COR-L47 (cell line): ENCODE data around the gene TIMP4.

Experiments
- DNase-seq: peaks from one replicate; lab custom pipeline; 2025; lab: John Stamatoyannopoulos, UW

TIMP4 gene

GRCh38 chr3:12158387-12159226 lies at the start of gene TIMP4:
TSS of gene TIMP4 (minus strand) at chr3:12158912. CDS start at chr3:12158840, 72 bp downstream.
- peak; percentile 42 for DNase-seq

DNA sequence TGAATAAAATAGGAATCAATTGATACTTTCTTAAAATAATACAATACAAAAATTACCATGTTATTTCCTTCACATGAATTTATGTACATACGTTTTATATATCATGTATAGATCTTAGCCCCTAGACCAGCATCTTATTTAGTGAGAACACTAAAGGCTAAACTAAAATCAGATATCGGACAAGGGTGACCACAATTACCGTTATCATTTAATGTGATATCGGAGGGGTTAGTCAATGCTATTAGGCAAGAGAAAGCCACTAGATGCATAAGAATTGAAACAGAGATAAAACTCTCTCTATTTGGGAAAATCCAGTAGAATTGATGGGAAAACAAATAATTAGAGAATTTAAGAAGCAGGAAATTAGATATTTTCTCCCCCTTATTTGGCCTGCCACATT lies 46.5 kb upstream of the TIMP4 start:
- DNase-seq = no peak

- no peak for DNase-seq
These were observed 43.1 kb upstream of the TIMP4 start for GRCh38 chr3:12201813-12202212.

- no peak for DNase-seq
These were observed 39.6 kb upstream of the TIMP4 start for GRCh38 chr3:12198301-12198700.

GRCh38 chr3:12197475-12197874 lies 38.8 kb upstream of the TIMP4 start:
- no peak for DNase-seq

GRCh38 chr3:12196684-12197083 lies 38.0 kb upstream of the TIMP4 start:
- no peak for DNase-seq

GRCh38 chr3:12195231-12195630 lies 36.5 kb upstream of the TIMP4 start:
- DNase-seq = no peak

GRCh38 chr3:12194669-12195161 lies 36.0 kb upstream of the TIMP4 start:
- DNase-seq = no peak

DNA sequence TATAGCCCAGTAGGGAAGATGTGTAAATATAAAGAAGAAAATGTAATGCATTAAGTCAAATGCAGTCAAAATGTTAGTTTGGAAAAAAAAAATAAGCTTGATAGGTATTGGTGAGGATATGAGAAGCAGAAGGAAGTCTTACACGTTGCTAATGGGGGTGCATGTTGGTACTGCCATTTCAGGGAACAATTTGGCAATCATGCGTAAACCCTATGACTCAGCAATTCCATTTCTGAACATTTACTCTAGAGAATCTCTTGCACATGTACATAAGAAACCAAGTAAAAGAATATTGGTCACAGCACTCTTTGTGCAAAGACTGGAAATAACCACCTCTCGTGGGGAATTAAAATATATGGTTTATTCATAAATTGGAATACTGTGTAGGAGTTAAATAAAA lies 35.5 kb upstream of the TIMP4 start:
- DNase-seq = no peak

DNA sequence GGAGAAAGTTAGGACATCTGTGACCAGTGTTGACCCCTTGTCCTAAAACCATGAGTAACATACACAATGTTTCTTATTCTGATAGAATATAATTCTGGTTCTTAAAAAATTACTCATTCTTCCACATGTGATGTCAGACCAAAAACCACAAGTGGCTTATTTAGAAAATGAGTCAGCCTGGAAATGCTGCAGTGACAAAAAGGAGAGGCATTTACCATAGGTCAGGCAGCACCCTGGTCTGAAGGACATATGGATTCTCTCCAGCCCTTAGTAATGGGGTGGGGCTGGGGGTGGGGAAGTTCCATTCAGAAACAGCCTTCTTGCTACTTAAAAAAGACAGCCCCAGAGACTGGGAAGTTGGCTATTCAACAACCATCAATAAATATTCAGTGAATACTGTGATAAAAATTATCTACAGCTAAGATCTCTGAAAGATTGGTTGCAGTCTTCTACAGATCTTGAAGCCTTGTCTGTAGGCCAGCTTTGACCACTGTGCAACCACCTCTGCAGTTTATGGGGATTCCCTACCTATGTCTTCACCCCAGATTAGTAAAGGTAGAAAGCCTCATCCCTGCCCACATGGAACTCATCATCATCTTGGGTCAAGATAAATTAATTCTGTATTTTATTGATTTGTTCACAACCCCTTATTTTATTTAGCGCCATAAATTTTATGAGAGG lies 34.9 kb upstream of the TIMP4 start:
- no peak for DNase-seq

GRCh38 chr3:12192655-12193484 lies 34.2 kb upstream of the TIMP4 start:
- DNase-seq = no peak

DNA sequence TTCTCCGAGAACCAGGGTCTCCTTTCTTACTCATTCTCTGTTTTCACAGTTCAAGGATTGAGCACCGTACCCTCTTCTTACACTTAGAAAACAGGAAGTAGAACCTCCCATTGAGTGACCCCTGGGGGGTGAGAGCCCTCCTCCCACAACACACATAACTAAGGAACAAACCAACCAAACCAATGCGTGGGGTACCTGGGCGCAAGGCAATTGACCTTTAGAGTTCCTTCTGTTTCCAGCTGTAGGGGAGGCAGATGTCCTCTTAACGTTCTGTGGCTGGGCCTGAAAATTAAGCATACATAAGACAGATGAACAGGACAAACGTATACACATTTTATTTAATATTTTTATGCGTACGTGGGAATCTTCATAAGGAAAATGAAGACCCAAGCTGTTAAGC lies 33.5 kb upstream of the TIMP4 start:
- no peak for DNase-seq

GRCh38 chr3:12191559-12191958 lies 32.8 kb upstream of the TIMP4 start:
- DNase-seq = no peak

GRCh38 chr3:12190832-12191231 lies 32.1 kb upstream of the TIMP4 start:
- DNase-seq = no peak

DNA sequence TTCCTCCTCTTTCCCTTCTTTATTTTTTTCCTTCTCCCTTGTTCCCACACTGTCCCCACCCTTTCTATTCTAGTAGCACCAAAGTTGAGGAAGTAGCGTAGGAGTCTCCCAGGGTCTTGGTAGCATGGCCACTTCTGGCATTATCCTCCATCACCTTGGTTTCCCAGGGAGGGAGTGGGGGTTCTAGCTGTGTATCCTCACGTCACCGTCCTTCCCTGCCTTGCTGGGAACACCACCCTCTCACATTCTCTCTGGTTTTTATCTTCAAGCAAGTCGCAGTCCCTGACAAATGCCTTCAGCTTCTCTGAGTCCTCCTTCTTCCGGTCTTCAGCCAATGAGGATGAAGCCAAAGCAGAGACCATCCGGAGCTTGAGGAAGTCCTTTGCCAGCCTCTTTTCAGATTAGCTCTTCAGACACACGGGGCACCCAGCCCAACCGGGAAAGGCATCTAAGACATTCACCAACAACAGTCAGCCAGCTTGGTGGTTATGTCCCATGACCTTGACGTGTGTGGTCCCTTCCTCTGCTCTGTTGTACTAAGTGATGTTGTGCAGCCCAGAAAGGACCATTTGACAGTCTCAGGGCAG lies 31.6 kb upstream of the TIMP4 start:
- DNase-seq = no peak

DNA sequence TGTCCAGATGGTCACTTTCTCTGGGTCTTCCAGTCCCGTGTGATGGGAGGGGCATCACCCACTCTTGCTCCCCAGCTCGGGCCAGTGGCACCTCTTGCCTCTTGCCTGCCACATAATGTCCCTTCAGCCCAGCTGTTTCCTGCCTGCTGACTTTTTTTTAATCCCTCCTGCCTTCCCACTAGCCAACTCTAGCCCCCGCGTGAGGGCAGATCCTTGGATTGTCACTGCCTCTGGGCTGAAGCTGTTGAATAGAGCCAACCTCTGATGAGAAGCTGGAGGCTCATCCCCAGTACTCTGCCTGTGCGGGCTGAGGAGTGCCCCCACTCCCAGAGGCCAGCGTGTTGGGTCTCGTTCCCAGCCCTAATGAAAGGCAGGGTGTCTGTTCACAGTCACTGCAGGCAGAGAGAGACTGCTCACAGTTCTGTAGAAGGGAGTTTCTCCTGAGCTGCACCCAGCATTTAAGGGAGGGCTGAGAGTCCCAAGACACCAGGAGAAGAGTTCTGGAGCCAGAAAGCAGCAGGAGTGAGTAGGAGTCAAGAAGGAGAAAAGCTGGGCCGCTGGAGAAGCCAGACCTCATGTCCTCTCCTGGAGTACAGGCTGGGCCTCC lies 30.1 kb upstream of the TIMP4 start:
- no peak for DNase-seq

- DNase-seq = no peak
These were observed 29.6 kb upstream of the TIMP4 start for GRCh38 chr3:12188328-12188648.

DNA sequence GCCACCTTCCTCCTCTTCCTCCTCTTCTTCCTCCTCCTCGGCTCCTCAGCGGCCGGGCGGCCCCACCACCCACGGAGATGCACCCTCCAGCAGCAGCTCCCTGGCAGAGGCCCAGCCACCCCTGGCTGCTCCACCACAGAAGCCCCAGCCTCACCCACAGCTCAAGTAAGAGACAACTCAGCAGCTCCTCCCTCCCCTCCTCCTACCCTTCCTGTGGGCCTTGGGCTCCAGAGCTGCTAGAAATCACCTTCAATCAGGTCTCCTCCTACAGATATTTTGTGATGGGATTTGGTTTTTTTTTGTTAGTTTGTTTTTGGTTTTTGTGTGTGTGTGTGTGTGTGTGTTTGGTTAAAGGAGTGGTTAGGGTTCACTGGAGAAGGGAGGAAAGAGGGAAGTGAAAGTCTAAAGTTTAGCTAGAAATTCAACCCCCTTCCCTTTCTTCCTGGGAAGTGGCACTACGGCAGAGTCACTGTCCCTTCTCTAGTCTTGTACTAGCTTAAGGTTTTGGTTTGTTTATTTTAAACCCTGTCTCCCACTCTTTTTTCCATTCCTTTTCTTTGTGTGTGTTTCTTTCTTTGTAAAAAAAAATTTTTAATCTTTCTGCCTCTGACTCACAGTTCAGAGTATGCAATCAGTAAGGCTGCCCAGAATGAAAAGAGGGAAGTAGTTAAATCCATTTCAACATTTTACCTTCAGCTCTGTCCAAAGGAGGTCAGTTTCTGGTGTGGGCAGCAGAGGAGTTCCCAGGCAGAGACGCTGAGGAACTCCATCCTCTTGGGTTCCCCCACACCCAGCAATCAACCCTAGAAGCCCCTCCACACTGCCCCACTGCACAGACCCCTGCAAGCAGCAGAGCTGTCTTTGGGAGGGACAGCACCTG lies 29.0 kb upstream of the TIMP4 start:
- no peak for DNase-seq

GRCh38 chr3:12186515-12187286 lies 28.0 kb upstream of the TIMP4 start:
- DNase-seq = no peak

DNA sequence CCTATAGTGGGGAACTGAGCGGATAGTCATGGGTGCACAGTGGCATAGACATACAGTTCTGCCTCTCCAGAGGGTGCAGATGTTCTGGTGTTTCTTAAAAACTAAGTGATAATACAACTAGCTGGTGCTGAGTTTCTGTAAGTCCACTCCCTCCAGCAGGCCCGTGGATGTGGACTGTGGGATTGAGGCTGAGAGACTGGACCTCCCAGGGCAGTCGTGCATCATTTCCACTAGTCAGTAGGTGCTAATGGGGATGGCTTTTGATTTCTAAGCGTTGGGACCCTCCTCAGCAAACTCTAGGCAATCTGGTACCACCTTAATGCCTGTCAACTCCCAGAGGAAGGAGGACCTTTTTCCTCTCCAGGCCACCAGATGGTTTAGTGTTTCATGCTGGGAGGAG lies 27.3 kb upstream of the TIMP4 start:
- no peak for DNase-seq
